HepG2 (cell line): ENCODE data around the gene MAGI1. TPM values are rescaled to one million over a fixed set of nuclear protein-coding genes. Genes with fewer than 3 reads are reported as not detected.

ENCODE experiments used
- ATAC-seq: fragments of 200-7000 bp; cut with Tn5 transposase; 3 replicates; pipeline ENCODE4 v1.9.1; 2020; ENCODE audit warnings: mild to moderate bottlenecking, moderate library complexity
- BruUV-seq: library from RNA; stranded (reverse); fragments of 400-500 nt; replicated peaks from 2 replicates; lab custom pipeline; 2021; lab: Mats Ljungman, UMichigan
- CTCF ChIA-PET: fragments of 300-600 bp; formaldehyde crosslinking; extraction: SDS; loops from one replicate; lab custom pipeline; 2021; ENCODE audit warnings: low total read pairs, inconsistent platforms, low intra/inter-chr PET ratio; lab: Yijun Ruan, JAX
- POLR2A ChIA-PET: fragments of 350-600 bp; sonication (Branson Sonifier 250); formaldehyde crosslinking; loops from one replicate; lab custom pipeline; 2020; ENCODE audit warnings: antibody characterized with exemption, inconsistent platforms; lab: Yijun Ruan, JAX
- DNase-seq: peaks from one replicate; pipeline ENCODE4 v3.0.0-alpha.2; 2015; ENCODE audit warnings: low spot score
- FAIRE-seq: peaks from 3 replicates; lab custom pipeline; 2011; peaks lifted over from hg19 to GRCh38; lab: Jason Lieb, UNC
- H2AFZ ChIP-seq: one replicate; pipeline ENCODE4 v1.6.1; 2011; ENCODE audit warnings: low read length, inconsistent platforms
- H3K27ac ChIP-seq: fragments of 300-600 bp; 3 replicates; pipeline ENCODE4 v1.8.0; 2011; ENCODE audit warnings: mixed run types, mild to moderate bottlenecking, mixed read lengths, low read length, inconsistent platforms; ENCODE audit not compliant: insufficient read depth; ENCODE audit errors: extremely low read length
- H3K27me3 ChIP-seq, 2 experiments: fragments of 200-600 bp in 1 of 2; 2 replicates in 1 of 2; 3 replicates in 1 of 2; pipeline versions ENCODE4 v1.6.0 to v1.8.0; 2011; ENCODE audit warnings: low read length in 2 of 2, mild to moderate bottlenecking in 2 of 2, moderate library complexity in 2 of 2, inconsistent platforms in 1 of 2; ENCODE audit not compliant: insufficient read depth in 2 of 2, control insufficient read depth in 1 of 2
- H3K36me3 ChIP-seq, 2 experiments: fragments of 200-600 bp in 1 of 2; replicated peaks in 1 of 2; 2 replicates in 1 of 2; 3 replicates in 1 of 2; pipeline versions ENCODE4 v1.5.1 to v1.8.0; 2011; ENCODE audit warnings: low read length in 2 of 2, inconsistent platforms in 1 of 2; ENCODE audit not compliant: insufficient read depth in 2 of 2, control insufficient read depth in 1 of 2
- H3K4me1 ChIP-seq: 2 replicates; pipeline ENCODE4 v1.5.1; 2012; ENCODE audit warnings: low read length, inconsistent platforms; ENCODE audit not compliant: insufficient read depth
- H3K4me2 ChIP-seq: 2 replicates; pipeline ENCODE4 v1.6.0; 2011; ENCODE audit warnings: low read depth, low read length, inconsistent platforms
- H3K4me3 ChIP-seq, 3 experiments: fragments of 200-600 bp in 1 of 3; sonication (generic), shearing (Covaris generic) in 1 of 3; replicated peaks in 1 of 3; 2 replicates each; pipeline ENCODE4 v1.5.1; 2011 to 2016; ENCODE audit warnings: low read length in 3 of 3, inconsistent platforms in 2 of 3, low read depth in 2 of 3, mild to moderate bottlenecking in 2 of 3, control low read depth in 1 of 3, mixed read lengths in 1 of 3; ENCODE audit not compliant: insufficient read depth in 1 of 3
- H3K79me2 ChIP-seq: one replicate; pipeline ENCODE4 v1.6.1; 2011; ENCODE audit warnings: low read length, inconsistent platforms; ENCODE audit not compliant: insufficient read depth
- H3K9ac ChIP-seq: 2 replicates; pipeline ENCODE4 v1.6.0; 2011; ENCODE audit warnings: mild to moderate bottlenecking, low read depth, low read length, inconsistent platforms; ENCODE audit not compliant: insufficient read depth
- H3K9me3 ChIP-seq: 2 replicates; pipeline ENCODE4 v1.5.1; 2012; ENCODE audit warnings: mild to moderate bottlenecking, low read length
- H4K20me1 ChIP-seq: 2 replicates; pipeline ENCODE4 v1.6.0; 2011; ENCODE audit warnings: inconsistent platforms, mild to moderate bottlenecking, low read length, moderate library complexity; ENCODE audit not compliant: insufficient read depth
- FOXJ3 ChIP-seq: sonication (generic); formaldehyde crosslinking; IDR thresholded peaks from 2 replicates; pipeline ENCODE4 v1.4.0; 2020; ENCODE audit warnings: missing genetic modification reagents, mild to moderate bottlenecking, borderline replicate concordance
- KLF12 ChIP-seq: sonication (generic); formaldehyde crosslinking; IDR thresholded peaks from 2 replicates; pipeline ENCODE4 v1.4.0; 2020; ENCODE audit warnings: missing genetic modification reagents, borderline replicate concordance
- NR1H2 ChIP-seq: sonication (generic); formaldehyde crosslinking; IDR thresholded peaks from 2 replicates; pipeline ENCODE4 v1.8.1; 2022; ENCODE audit warnings: low read depth, missing genetic modification reagents, borderline replicate concordance
- RCOR2 ChIP-seq: IDR thresholded peaks from 2 replicates; pipeline ENCODE4 v1.6.1; 2016; ENCODE audit warnings: missing biosample characterization, missing genetic modification reagents
- SP2 ChIP-seq: sonication (generic); formaldehyde crosslinking; IDR thresholded peaks from 2 replicates; pipeline ENCODE4 v1.5.1; 2020; ENCODE audit warnings: mild to moderate bottlenecking, missing genetic modification reagents
- U2AF2 ChIP-seq: fragments of 200-400 bp; formaldehyde crosslinking; IDR thresholded peaks from 2 replicates; pipeline ENCODE4 v1.6.1; 2017; ENCODE audit warnings: low read depth, mild to moderate bottlenecking, low read length
- ZNF24 ChIP-seq: fragments of 450-650 bp; IDR thresholded peaks from 2 replicates; pipeline ENCODE4 v1.6.1; 2017; ENCODE audit warnings: antibody characterized with exemption, mild to moderate bottlenecking
- ZNF720 ChIP-seq: sonication (generic); formaldehyde crosslinking; IDR thresholded peaks from 2 replicates; pipeline ENCODE4 v1.4.0; 2020; ENCODE audit warnings: missing genetic modification reagents
- ZNF788 ChIP-seq: sonication (generic); formaldehyde crosslinking; IDR thresholded peaks from 2 replicates; pipeline ENCODE4 v1.5.0; 2020; ENCODE audit warnings: mild to moderate bottlenecking, missing genetic modification reagents, borderline replicate concordance
- ZSCAN30 ChIP-seq: sonication (generic); formaldehyde crosslinking; IDR thresholded peaks from 2 replicates; pipeline ENCODE4 v1.5.0; 2020; ENCODE audit warnings: mild to moderate bottlenecking, missing genetic modification reagents
- WGBS: methylation state at CpG from one replicate; pipeline ENCODE4 v1.1.6; 2017; ENCODE audit warnings: low lambda C conversion rate; 5-methylcytosine and 5-hydroxymethylcytosine counted together
- in situ Hi-C: cut with HindIII; loops from 2 replicates; pipeline ENCODE4 v1.10.0; 2017; ENCODE audit warnings: low pct_unique_long_range_greater_than_20kb; ENCODE audit not compliant: extremely low pct_ligation_motif_present
- intact Hi-C: fragments of 100-400 bp; cut with micrococcal nuclease; formaldehyde crosslinking; loops from one replicate; pipeline ENCODE4 v1.10.0; 2022; ENCODE audit not compliant: unreplicated experiment
- polyA plus RNA-seq, 8 experiments: library from polyadenylated mRNA; depleted of rRNA in 3 of 8; stranded (reverse) in 7 of 8; unstranded in 1 of 8; fragments of >200 nt; fragmentation: Illumina TruSeq in 4 of 8; extraction: Trizol in 4 of 8; gene quantifications; 2 replicates each; pipeline versions ENCODE4 v1.2.1 to v1.2.3, GENCODE V29; 2011 to 2016; ENCODE audit warnings: low read depth in 4 of 8, missing spikeins in 1 of 8, mixed read lengths in 1 of 8; ENCODE audit not compliant: insufficient read depth in 1 of 8
- total RNA-seq, 5 experiments: library from RNA; depleted of rRNA; stranded (reverse); fragments of >200 nt; fragmentation: Illumina TruSeq; extraction: Trizol; gene quantifications; 2 replicates each; pipeline ENCODE4 v1.2.3, GENCODE V29; 2016; ENCODE audit warnings: low read depth in 1 of 5
- TF ChIP-seq, protein P1 (sequence below): sonication (generic); formaldehyde crosslinking; IDR thresholded peaks from 2 replicates; pipeline ENCODE4 v1.4.0; 2020; ENCODE audit warnings: low read depth, mild to moderate bottlenecking, missing genetic modification reagents
- TF ChIP-seq, protein P2 (sequence below), 2 experiments: sonication (generic) in 1 of 2; formaldehyde crosslinking in 1 of 2; IDR thresholded peaks; 2 replicates each; pipeline versions ENCODE4 v1.5.1 to v1.6.1; 2011 to 2020; ENCODE audit warnings: borderline replicate concordance in 1 of 2, low read depth in 1 of 2, low read length in 1 of 2, mild to moderate bottlenecking in 1 of 2, missing genetic modification reagents in 1 of 2, moderate library complexity in 1 of 2
- TF ChIP-seq, protein P3 (sequence below): sonication (generic); formaldehyde crosslinking; IDR thresholded peaks from 2 replicates; pipeline ENCODE4 v1.4.0; 2020; ENCODE audit warnings: missing genetic modification reagents, mild to moderate bottlenecking, borderline replicate concordance
- TF ChIP-seq, protein P4 (sequence below): sonication (generic); formaldehyde crosslinking; IDR thresholded peaks from 2 replicates; pipeline ENCODE4 v1.4.0; 2020; ENCODE audit warnings: missing genetic modification reagents

The MAGI1 gene
- total and polyA plus RNA-seq, 2 of the 13 experiments (the other 11 are each of a cell fraction or from before 2014, with no cell fraction given): 22.2 to 26.0 TPM

DNA sequence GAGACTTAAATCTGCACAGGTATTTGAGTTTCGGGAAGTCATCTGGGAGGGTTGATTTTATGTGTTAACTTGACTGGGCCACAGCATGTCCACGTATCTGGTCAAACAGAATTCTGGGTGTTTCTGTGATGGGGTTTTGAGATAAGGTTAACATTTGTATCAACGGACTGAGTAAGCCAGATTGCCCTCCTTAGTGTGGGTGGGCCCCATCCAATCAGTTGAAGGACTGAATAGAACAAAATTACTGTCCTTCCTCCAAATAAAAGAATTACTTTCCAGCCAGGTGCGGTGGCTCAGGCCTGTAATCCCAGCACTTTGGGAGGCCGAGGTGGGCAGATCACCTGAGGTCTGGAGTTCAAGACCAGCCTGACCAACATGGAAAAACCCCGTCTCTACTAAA is 399.3 kb downstream of the MAGI1 start (continued):
- TF ChIP-seq ZSCAN30 (CRISPR knock-in tag) (no peak), FOXJ3 (CRISPR knock-in tag) (no peak)
- TF ChIP-seq, all 625 proteins: peak for 0

DNA sequence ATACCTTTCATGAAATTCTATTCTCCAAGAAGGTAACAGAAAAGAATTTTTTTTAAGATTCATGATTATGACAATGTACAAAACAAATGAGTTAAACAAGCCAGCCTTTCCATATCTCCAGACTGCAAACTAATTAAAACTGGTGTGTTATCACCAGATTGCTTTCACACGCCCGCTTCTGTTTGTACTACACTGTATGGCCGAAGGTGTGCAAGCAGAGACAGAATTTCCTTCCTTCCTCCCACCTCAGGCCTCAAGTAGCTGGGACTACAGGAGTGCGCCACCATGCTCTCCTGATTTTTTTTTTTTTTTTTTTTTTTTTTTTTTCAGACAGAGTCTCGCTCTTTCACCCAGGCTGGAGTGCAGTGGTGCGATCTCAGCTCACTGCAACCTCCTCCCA is 400.4 kb downstream of the MAGI1 start:
- CTCF ChIA-PET: no interaction called here
- H2AFZ ChIP-seq: no peak overlapping the region
- intact Hi-C loops: no loop called here
- TF ChIP-seq RCOR2 (CRISPR knock-in tag) (no peak), SP2 (no peak), U2AF2 (no peak), NR1H2 (CRISPR knock-in tag) (no peak), ZNF24 (no peak), KLF12 (CRISPR knock-in tag) (no peak), ZNF720 (CRISPR knock-in tag) (no peak), ZNF788 (CRISPR knock-in tag) (no peak)
- TF ChIP-seq, protein P1, sequence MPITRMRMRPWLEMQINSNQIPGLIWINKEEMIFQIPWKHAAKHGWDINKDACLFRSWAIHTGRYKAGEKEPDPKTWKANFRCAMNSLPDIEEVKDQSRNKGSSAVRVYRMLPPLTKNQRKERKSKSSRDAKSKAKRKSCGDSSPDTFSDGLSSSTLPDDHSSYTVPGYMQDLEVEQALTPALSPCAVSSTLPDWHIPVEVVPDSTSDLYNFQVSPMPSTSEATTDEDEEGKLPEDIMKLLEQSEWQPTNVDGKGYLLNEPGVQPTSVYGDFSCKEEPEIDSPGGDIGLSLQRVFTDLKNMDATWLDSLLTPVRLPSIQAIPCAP (CRISPR knock-in tag): no peak
- TF ChIP-seq, protein P2, sequence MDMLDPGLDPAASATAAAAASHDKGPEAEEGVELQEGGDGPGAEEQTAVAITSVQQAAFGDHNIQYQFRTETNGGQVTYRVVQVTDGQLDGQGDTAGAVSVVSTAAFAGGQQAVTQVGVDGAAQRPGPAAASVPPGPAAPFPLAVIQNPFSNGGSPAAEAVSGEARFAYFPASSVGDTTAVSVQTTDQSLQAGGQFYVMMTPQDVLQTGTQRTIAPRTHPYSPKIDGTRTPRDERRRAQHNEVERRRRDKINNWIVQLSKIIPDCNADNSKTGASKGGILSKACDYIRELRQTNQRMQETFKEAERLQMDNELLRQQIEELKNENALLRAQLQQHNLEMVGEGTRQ (IDR thresholded peaks at IDR 0.05; ENCODE audit: low read depth, low read length): no peak
- TF ChIP-seq, protein P2 (CRISPR knock-in tag; IDR thresholded peaks at IDR 0.05; ENCODE audit: borderline replicate concordance): no peak
- TF ChIP-seq, protein P3, sequence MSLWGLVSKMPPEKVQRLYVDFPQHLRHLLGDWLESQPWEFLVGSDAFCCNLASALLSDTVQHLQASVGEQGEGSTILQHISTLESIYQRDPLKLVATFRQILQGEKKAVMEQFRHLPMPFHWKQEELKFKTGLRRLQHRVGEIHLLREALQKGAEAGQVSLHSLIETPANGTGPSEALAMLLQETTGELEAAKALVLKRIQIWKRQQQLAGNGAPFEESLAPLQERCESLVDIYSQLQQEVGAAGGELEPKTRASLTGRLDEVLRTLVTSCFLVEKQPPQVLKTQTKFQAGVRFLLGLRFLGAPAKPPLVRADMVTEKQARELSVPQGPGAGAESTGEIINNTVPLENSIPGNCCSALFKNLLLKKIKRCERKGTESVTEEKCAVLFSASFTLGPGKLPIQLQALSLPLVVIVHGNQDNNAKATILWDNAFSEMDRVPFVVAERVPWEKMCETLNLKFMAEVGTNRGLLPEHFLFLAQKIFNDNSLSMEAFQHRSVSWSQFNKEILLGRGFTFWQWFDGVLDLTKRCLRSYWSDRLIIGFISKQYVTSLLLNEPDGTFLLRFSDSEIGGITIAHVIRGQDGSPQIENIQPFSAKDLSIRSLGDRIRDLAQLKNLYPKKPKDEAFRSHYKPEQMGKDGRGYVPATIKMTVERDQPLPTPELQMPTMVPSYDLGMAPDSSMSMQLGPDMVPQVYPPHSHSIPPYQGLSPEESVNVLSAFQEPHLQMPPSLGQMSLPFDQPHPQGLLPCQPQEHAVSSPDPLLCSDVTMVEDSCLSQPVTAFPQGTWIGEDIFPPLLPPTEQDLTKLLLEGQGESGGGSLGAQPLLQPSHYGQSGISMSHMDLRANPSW (CRISPR knock-in tag): no peak
- TF ChIP-seq, protein P4, sequence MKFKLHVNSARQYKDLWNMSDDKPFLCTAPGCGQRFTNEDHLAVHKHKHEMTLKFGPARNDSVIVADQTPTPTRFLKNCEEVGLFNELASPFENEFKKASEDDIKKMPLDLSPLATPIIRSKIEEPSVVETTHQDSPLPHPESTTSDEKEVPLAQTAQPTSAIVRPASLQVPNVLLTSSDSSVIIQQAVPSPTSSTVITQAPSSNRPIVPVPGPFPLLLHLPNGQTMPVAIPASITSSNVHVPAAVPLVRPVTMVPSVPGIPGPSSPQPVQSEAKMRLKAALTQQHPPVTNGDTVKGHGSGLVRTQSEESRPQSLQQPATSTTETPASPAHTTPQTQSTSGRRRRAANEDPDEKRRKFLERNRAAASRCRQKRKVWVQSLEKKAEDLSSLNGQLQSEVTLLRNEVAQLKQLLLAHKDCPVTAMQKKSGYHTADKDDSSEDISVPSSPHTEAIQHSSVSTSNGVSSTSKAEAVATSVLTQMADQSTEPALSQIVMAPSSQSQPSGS: no peak

More for the DNA sequence above, 400.4 kb downstream of the MAGI1 start:
- no peaks in the 10 kb centered on the region for H3K4me1 ChIP-seq
- FAIRE-seq: no peak
- H3K36me3 ChIP-seq: no peaks in the 10 kb centered on the region; a peak in 1 of 5 replicates
- no TSS peak for BruUV-seq
- POLR2A ChIA-PET: no interaction called here
- no peaks in the 10 kb centered on the region for H3K9me3 ChIP-seq
- in situ Hi-C loops: no loop called here
- no peak overlapping the region for H3K27ac ChIP-seq
- H3K4me3 ChIP-seq: no peak overlapping the region
- no peaks in the 10 kb centered on the region; the same call in 1 of the 2 replicates for H4K20me1 ChIP-seq
- WGBS: 98% methylated on average over 6 of the region's 6 CpGs
- H3K4me2 ChIP-seq: no peak overlapping the region
- H3K27me3 ChIP-seq: no peaks in the 10 kb centered on the region
- H3K9ac ChIP-seq: no peak overlapping the region
- peaks cover 2% of the 10 kb centered on the region for H3K79me2 ChIP-seq
- no peak for DNase-seq
- no peak for ATAC-seq
